GM18907 (cell line): ENCODE results near the gene TBC1D25.
A peak's percentile ranks its signal among the peaks of the same experiment; 100 is the strongest.

Experiments used
- ATAC-seq: cut with Tn5 transposase; IDR thresholded peaks from one replicate; pipeline ENCODE4 v1.9.1; 2021; ENCODE audit warnings: mild to moderate bottlenecking, moderate library complexity; ENCODE audit not compliant: unreplicated experiment

TBC1D25 gene

DNA sequence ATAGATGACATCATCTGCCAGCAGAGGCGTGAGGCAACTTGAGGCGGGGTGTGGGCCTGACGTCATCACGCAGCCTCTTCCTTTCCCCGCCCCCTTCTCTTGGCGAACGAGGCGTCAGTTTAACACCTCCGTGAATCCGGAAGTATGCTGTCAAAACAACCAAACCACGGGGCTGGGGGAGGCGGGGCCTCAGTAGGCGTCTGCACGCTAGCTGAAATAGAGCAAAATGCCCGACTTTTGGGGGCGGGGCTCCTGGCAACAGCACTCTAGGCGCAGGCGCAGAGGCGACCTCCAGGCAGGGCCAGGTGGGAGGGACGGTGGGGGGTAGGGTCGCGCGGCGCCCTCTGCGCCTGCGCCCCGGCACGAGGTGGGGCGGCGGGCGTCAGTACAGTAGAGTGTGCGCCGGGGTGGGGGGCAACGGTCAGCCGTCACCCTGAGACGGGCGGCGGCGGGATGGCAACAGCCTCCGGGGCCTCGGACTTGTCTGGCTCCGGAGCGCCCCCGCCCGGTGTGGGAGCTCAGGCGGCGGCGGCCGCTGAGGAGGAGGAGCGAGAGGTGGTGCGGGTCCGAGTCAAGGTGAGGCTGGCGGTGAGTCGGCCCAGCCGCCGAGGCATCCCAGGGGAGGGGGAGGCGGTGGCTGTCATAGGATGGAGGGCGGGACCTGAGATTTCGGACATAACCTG, at the start of gene TBC1D25:
Gene TBC1D25, plus strand, starts transcription at position 370 of the 683 bp plus-strand sequence. Its CDS starts 84 bp downstream, at position 454.
- peak; percentile 89 for ATAC-seq

DNA sequence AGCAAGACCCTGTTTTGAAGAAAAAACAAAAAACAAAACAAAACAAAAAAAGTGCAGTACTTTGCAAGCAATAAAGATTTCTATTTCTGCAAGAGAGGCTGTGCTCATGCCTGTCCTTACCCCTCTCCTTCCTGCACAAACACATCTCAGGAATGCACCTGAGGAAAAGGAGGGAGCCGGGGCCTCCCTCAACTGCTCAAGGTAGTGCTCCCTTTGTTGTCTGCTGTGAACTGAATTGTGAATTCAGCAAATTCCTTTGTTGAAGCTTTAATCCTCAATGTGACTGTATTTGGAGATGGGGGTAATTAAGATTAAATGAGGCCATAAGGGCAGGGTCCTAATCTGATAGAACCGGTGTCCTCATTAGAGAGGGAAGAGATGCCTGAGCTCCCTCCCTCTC, 49.6 kb upstream of the TBC1D25 start:
- no peak for ATAC-seq

DNA sequence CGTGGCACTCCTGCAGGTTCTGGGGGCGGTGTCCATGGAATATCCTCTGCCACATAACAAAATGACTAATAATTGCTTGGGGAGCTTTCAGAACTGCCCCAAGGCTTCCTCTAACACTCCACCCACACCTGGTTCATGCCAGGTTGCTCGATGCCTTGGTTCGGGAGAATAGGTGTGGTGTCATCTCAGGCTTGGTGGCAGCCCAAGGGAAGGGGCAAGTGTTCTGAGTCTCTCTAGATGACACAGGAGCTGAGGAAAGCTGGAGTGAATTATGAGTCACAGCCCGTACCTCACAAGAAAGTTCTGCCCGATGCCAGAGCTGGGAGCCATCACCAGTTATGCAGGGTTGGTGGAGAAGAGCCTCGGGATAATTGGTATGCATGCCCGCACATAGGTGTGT, 48.9 kb upstream of the TBC1D25 start:
- ATAC-seq: no peak

DNA sequence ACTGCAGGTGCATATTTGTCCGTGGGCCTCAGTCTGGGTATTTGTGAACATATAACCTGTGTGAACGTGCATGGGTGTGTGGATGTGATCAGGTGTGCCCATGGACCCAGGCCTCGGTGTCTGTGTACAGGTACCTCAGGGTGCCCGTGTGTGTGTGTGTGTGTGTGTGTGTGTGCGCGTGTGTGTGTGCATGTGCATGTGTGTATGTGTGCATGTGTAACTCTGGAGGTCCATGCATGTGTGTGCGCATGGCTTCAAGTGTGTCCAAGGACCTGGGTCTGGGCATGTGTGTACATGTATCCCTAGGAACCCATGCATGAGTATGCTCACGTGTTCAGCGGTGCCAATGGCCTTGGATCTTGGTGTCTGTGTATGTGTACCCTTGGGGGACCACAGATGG, 47.7 kb upstream of the TBC1D25 start:
- no peak for ATAC-seq

DNA sequence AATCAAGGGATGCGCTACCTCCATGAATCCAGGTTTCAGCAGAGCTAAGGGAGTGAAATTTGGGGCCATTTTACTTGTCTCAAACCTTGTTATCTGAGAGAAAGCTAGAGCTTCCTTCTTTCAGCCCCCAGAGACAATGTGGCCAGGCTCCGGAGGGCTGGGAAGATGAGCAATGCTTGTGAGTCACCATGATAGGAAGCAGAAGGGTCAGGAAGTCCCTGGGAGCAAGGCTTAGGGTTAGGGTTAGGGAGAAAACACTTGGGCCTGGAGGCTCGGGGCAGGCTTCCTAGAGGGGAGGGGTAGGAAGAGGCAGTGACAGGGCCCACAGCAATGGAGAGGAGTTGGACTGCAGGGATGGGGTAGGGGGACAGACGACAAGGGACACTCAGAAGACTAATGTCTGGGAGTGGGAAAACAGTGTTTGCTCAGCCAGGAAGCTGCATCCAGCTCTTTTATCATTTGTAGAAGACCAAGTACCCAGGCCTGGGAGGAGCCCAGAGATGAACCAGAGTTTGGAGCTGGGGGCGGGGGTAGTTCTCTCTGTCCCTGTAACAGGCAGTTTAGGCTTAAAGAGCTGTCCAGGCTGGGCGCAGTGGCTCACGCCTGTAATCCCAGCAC, 47.1 kb upstream of the TBC1D25 start:
- no peak for ATAC-seq

DNA sequence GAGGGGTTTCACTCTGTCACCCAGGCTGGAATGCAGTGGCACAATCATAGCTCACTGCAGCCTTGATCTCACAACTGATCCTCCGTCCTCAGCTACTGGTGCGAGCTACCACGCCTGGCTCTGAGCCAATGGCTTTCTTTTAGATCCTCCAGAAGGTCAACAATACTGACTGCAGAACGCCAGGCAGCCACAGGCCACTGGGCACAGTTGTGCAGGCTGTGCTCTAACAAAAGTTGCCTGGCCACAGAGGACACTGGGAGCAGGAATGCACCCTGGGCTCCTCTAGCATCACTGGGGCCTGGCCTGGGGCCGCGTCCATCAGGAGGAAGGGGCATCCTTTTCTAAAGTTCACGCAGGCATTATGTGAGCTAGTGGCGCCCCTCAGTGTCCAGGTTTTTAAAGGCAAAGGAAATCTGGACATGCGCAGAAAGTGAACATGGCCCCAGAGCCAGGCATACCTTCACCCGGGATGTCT, 45.6 kb upstream of the TBC1D25 start:
- no peak for ATAC-seq

DNA sequence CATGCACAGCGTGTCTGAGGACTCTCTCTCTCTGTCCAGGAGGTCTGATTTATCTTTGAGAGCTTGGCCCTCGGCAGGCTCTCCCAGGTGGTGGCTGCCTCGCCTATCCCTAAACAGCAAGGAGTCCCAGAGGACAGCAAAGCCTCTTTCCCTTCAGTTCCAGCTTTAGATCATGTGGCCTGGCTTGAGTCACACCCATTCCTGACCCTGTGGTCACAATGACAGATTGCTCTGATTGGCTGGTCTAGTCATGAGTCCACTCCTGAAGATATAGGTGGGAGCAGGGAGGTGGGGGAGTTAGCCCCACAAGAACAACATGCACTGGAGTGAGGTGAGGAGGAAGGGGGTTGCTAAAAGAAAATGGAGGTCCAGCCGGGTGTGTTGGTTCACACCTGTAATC, 42.9 kb upstream of the TBC1D25 start:
- no peak for ATAC-seq

GRCh38 chrX:48497871-48498270, 41.6 kb upstream of the TBC1D25 start:
- no peak for ATAC-seq

GRCh38 chrX:48498374-48498809, 41.1 kb upstream of the TBC1D25 start:
- no peak for ATAC-seq

DNA sequence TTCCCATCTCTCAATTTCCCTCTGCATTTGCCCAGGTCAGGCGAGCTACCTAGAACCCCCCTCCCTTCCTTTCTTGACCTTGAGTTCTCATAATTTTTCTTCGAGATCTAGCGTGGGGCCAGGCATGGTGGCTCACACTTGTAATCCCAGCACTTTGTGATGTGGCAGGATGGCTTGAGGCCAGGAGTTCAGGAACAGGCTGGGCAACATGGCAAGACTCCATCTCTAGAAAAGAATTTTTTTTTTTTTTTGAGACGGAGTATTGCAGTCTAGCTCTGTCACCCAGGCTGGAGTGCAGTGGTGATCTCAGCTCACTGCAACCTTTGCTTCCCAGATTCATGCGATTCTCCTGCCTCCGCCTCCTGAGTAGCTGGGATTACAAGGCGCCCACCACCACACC, 35.3 kb upstream of the TBC1D25 start:
- no peak for ATAC-seq

- no peak for ATAC-seq
These were observed 34.0 kb upstream of the TBC1D25 start for GRCh38 chrX:48505481-48505880.

- no peak for ATAC-seq
These were observed 32.3 kb upstream of the TBC1D25 start for GRCh38 chrX:48507246-48507645.

- peak; percentile 73 for ATAC-seq
These were observed 30.9 kb upstream of the TBC1D25 start, which contains the start of gene PORCN for GRCh38 chrX:48508400-48509244. PORCN (plus strand) TSS chrX:48508992; CDS start chrX:48509821, 829 bp downstream.

DNA sequence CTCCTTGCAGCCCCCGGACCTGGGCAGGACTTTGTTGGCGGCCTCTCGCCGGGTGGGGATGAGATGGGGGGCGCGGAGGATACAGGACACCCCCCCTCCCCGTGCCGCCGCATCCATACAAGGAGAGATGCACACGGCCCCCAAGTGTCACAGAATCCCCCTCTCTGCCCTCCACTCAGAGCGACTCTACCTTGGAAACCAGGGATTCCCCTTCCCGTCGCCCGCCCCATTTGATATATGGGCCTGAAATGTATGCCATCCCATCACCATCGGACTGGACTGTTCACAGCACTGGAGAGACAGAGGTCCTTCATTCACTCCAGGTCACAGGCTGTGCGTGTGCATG, 30.3 kb upstream of the TBC1D25 start:
- peak; percentile 16 for ATAC-seq

GRCh38 chrX:48509619-48510018, 29.9 kb upstream of the TBC1D25 start:
- no peak for ATAC-seq

GRCh38 chrX:48511560-48511959, 28.0 kb upstream of the TBC1D25 start:
- no peak for ATAC-seq

DNA sequence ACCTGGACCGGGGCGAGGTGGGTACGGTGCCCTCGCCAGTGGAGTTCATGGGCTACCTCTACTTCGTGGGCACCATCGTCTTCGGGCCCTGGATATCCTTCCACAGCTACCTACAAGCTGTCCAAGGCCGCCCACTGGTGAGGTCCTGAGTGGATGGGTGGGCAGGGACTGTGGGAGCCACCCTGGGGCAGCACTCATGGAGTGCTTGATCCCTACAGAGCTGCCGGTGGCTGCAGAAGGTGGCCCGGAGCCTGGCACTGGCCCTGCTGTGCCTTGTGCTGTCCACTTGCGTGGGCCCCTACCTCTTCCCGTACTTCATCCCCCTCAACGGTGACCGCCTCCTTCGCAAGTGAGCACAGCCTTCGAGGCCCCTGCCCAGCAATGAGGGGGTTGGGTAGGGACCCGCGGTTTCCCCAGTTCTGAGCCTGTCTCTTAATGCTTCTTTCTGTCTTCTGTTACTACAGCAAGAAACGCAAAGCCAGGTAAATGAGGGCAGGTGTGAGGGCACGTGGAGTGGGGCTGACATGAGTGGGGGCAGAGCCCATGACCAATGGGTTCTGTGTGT, 27.1 kb upstream of the TBC1D25 start:
- no peak for ATAC-seq

- ATAC-seq: no peak
These were observed 25.8 kb upstream of the TBC1D25 start for GRCh38 chrX:48513670-48514069.

DNA sequence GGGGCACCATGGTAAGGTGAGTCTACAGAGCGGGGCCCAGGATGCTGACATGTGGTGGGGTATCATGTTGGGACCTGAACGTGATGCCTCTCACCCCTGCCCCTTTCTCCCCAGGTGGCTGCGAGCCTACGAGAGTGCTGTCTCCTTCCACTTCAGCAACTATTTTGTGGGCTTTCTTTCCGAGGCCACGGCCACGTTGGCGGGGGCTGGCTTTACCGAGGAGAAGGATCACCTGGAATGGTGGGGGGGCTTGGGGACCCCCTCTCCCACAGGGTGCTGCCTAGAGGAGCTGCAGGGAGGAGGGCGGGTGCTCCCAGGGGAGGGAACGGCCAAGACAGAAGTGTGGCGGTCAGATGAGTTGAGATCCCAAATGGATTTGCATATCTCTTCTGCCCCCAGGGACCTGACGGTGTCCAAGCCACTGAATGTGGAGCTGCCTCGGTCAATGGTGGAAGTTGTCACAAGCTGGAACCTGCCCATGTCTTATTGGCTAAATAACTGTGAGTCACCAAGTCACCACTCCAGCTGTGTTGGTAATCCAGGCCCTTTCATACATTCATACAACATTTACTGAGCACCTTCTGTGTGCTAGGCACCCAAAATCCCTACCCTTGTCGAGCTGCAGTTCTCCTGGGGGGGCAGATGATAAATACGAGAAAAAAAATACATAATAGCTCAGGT, 25.2 kb upstream of the TBC1D25 start:
- no peak for ATAC-seq

- no peak for ATAC-seq
These were observed 24.6 kb upstream of the TBC1D25 start for GRCh38 chrX:48514868-48515460.
